Uterus (tissue), 4 donors: Measurements from ENCODE around the gene STARD5. TPM values are rescaled to one million over a fixed set of nuclear protein-coding genes. Genes with fewer than 3 reads are reported as not detected.
A peak's percentile ranks its signal among the peaks of the same experiment; 100 is the strongest.

ENCODE experiments used
- DNase-seq, 2 donors: peaks; one replicate each; pipeline ENCODE4 v3.0.0-alpha.2; 2019 to 2020
- H3K27ac ChIP-seq, 2 donors: fragments of 200-600 bp; sonication (generic); 1 replicate in 1 of 2; 2 replicates in 1 of 2; pipeline ENCODE4 v1.5.1; 2016 to 2018
- H3K27me3 ChIP-seq, 2 donors: fragments of 200-600 bp; sonication (generic); one replicate each; pipeline ENCODE4 v1.5.1; 2018 to 2019; ENCODE audit warnings: control low read depth in 1 of 2
- H3K36me3 ChIP-seq, 2 donors: fragments of 200-600 bp; sonication (generic); one replicate each; pipeline ENCODE4 v1.5.1; 2019; ENCODE audit warnings: control low read depth in 1 of 2
- H3K4me1 ChIP-seq, 2 donors: fragments of 200-600 bp; sonication (generic); one replicate each; pipeline ENCODE4 v1.5.1; 2018 to 2019; ENCODE audit warnings: control low read depth in 1 of 2
- H3K4me3 ChIP-seq, 2 donors: fragments of 200-600 bp; sonication (generic); 1 replicate in 1 of 2; 2 replicates in 1 of 2; pipeline ENCODE4 v1.5.1; 2018 to 2019; ENCODE audit warnings: mild to moderate bottlenecking in 1 of 2
- H3K9me3 ChIP-seq, 2 donors: fragments of 200-600 bp; sonication (generic); one replicate each; pipeline ENCODE4 v1.5.1; 2019; ENCODE audit warnings: control low read depth in 1 of 2
- CTCF ChIP-seq, 4 experiments: fragments of 200-600 bp in 2 of 4; fragments of 450-650 bp in 2 of 4; sonication (generic) in 2 of 4; IDR thresholded peaks; one replicate each; pipeline ENCODE4 v1.5.1; 2016 to 2019; ENCODE audit warnings: antibody characterized with exemption in 4 of 4, mild to moderate bottlenecking in 2 of 4, moderate library complexity in 1 of 4
- POLR2A ChIP-seq, 2 donors: fragments of 450-650 bp; IDR thresholded peaks; one replicate each; pipeline ENCODE4 v1.6.1; 2016; ENCODE audit warnings: antibody characterized with exemption in 2 of 2, mild to moderate bottlenecking in 1 of 2, moderate library complexity in 1 of 2
- intact Hi-C: fragments of 100-400 bp; cut with DNase I; formaldehyde crosslinking; loops from one replicate; pipeline ENCODE4 v1.15.1; 2023; ENCODE audit warnings: low total_unique reads
- total RNA-seq, 4 donors: library from RNA; depleted of rRNA in 3 of 4; stranded (reverse); fragments of >200 nt in 3 of 4; gene quantifications; one replicate each; pipeline versions ENCODE4 v1.1.0 to v1.2.4, GENCODE V29; 2014 to 2023
- donor health status: DM: yes; HTN: yes; CAD: no.

STARD5 gene
- total RNA-seq, 4 donors from 2014 or later = 8.5 to 20.6 (median 19.7) TPM

- no peak for DNase-seq
- Histone ChIP-seq H3K9me3 (no peaks in the 10 kb centered on the region), H3K4me1 (peaks cover 0 to 5% of the 10 kb centered on the region in 2 donors), H3K4me3 (no peak overlapping the region), H3K27me3 (no peaks in the 10 kb centered on the region), H3K36me3 (no peaks in the 10 kb centered on the region), H3K27ac (no peak overlapping the region)
- intact Hi-C loops = loop anchor here (10.0 kb wide), 2 partner anchors 114 to 164 kb away; no protein-coding TSS in a partner anchor
- TF ChIP-seq CTCF (IDR thresholded peaks at IDR 0.05) (no peak), POLR2A (IDR thresholded peaks at IDR 0.05) (no peak)
These were observed 54.9 kb downstream of the STARD5 start for GRCh38 chr15:81268881-81269601.

- Histone ChIP-seq H3K4me1 (peaks cover 0 to 5% of the 10 kb centered on the region in 2 donors), H3K4me3 (no peak overlapping the region), H3K9me3 (no peaks in the 10 kb centered on the region), H3K27ac (no peak overlapping the region), H3K36me3 (no peaks in the 10 kb centered on the region), H3K27me3 (no peaks in the 10 kb centered on the region)
- DNase-seq = no peak
- intact Hi-C loops = loop anchor here (10.0 kb wide), 2 partner anchors 114 to 164 kb away; no protein-coding TSS in a partner anchor
- TF ChIP-seq POLR2A (IDR thresholded peaks at IDR 0.05) (no peak), CTCF (IDR thresholded peaks at IDR 0.05) (no peak)
These were observed 55.6 kb downstream of the STARD5 start for GRCh38 chr15:81268340-81268739.

GRCh38 chr15:81265944-81266775, 57.8 kb downstream of the STARD5 start:
- Histone ChIP-seq H3K27me3 (no peaks in the 10 kb centered on the region), H3K4me3 (no peak overlapping the region), H3K27ac (peak overlapping the region; percentile 8 to 52), H3K9me3 (no peaks in the 10 kb centered on the region), H3K4me1 (peaks cover 0 to 5% of the 10 kb centered on the region in 2 donors), H3K36me3 (no peaks in the 10 kb centered on the region)
- intact Hi-C loops = loop anchor here (10.0 kb wide), 2 partner anchors 111 to 161 kb away; no protein-coding TSS in a partner anchor
- DNase-seq = peak; percentile 83 to 85
- TF ChIP-seq POLR2A (IDR thresholded peaks at IDR 0.05) (no peak), CTCF (IDR thresholded peaks at IDR 0.05) (peak; percentile 86 to 91 (median 88))

GRCh38 chr15:81265256-81265943, 58.5 kb downstream of the STARD5 start:
- Histone ChIP-seq H3K4me3 (no peak overlapping the region), H3K27ac (no peak overlapping the region), H3K9me3 (no peaks in the 10 kb centered on the region), H3K36me3 (no peaks in the 10 kb centered on the region), H3K4me1 (peaks cover 0 to 5% of the 10 kb centered on the region in 2 donors), H3K27me3 (no peaks in the 10 kb centered on the region)
- TF ChIP-seq POLR2A (IDR thresholded peaks at IDR 0.05) (no peak), CTCF (IDR thresholded peaks at IDR 0.05) (no peak)
- DNase-seq = no peak
- intact Hi-C loops = loop anchor here (10.0 kb wide), 2 partner anchors 111 to 161 kb away; no protein-coding TSS in a partner anchor
